SK-N-SH (cell line): ENCODE results near the gene UNKL. TPM values are rescaled to one million over a fixed set of nuclear protein-coding genes. Genes with fewer than 3 reads are reported as not detected.

ENCODE experiments used
- CTCF ChIA-PET: fragments of 300-600, 350-600 bp; formaldehyde crosslinking; extraction: SDS; loops from one replicate; lab custom pipeline; 2021; lab: Yijun Ruan, JAX
- POLR2A ChIA-PET: fragments of 350-600 bp; sonication (Branson Sonifier 250); formaldehyde crosslinking; extraction: SDS; loops from one replicate; lab custom pipeline; 2020; ENCODE audit warnings: antibody characterized with exemption, inconsistent platforms; lab: Yijun Ruan, JAX
- DNase-seq: peaks from one replicate; pipeline ENCODE4 v3.0.0; 2012
- H2AFZ ChIP-seq: fragments of 200-600 bp; sonication (generic); 2 replicates; pipeline ENCODE4 v1.8.1; 2016; ENCODE audit warnings: antibody characterized with exemption, mild to moderate bottlenecking, low read depth
- H3F3A ChIP-seq: fragments of 200-600 bp; sonication (generic); replicated peaks from 2 replicates; pipeline ENCODE3; 2016; ENCODE audit warnings: antibody characterized with exemption, mild to moderate bottlenecking; ENCODE audit not compliant: insufficient read depth
- H3K27ac ChIP-seq, 2 experiments: fragments of 200-500 bp in 1 of 2; fragments of 200-600 bp in 1 of 2; sonication (Bioruptor generic) in 1 of 2; sonication (generic), shearing (Covaris generic) in 1 of 2; 2 replicates each; pipeline versions ENCODE4 v1.5.1 to v1.6.1; 2014 to 2016; ENCODE audit warnings: low read depth in 2 of 2, inconsistent platforms in 1 of 2, low read length in 1 of 2, mild to moderate bottlenecking in 1 of 2, mixed read lengths in 1 of 2
- H3K27me3 ChIP-seq: fragments of 200-600 bp; sonication (generic), shearing (Covaris generic); 2 replicates; pipeline ENCODE4 v1.6.1; 2016; ENCODE audit warnings: mixed run types; ENCODE audit not compliant: insufficient read depth
- H3K36me3 ChIP-seq, 2 experiments: fragments of 200-500 bp in 1 of 2; fragments of 200-600 bp in 1 of 2; sonication (Bioruptor generic) in 1 of 2; sonication (generic) in 1 of 2; replicated peaks in 1 of 2; 2 replicates each; pipeline versions ENCODE3 to v1.5.1; 2014 to 2016; ENCODE audit warnings: low read length in 1 of 2, mild to moderate bottlenecking in 1 of 2; ENCODE audit not compliant: insufficient read depth in 2 of 2, control insufficient read depth in 1 of 2
- H3K4me1 ChIP-seq, 2 experiments: fragments of 200-500 bp in 1 of 2; fragments of 200-600 bp in 1 of 2; sonication (Bioruptor generic) in 1 of 2; sonication (generic), shearing (Covaris generic) in 1 of 2; 2 replicates each; pipeline versions ENCODE4 v1.5.1 to v1.6.1; 2014 to 2016; ENCODE audit warnings: low read depth in 1 of 2, low read length in 1 of 2, mixed run types in 1 of 2; ENCODE audit not compliant: insufficient read depth in 2 of 2, control insufficient read depth in 1 of 2
- H3K4me2 ChIP-seq: fragments of 200-600 bp; sonication (generic), shearing (Covaris generic); 2 replicates; pipeline ENCODE4 v1.6.1; 2017; ENCODE audit warnings: mixed run types
- H3K4me3 ChIP-seq, 2 experiments: fragments of 200-500 bp in 1 of 2; fragments of 200-600 bp in 1 of 2; sonication (Bioruptor generic) in 1 of 2; sonication (generic), shearing (Covaris generic) in 1 of 2; 2 replicates each; pipeline versions ENCODE4 v1.5.1 to v1.8.1; 2014 to 2016; ENCODE audit warnings: low read depth in 2 of 2, inconsistent platforms in 1 of 2, low read length in 1 of 2, mild to moderate bottlenecking in 1 of 2, mixed read lengths in 1 of 2, moderate library complexity in 1 of 2
- H3K79me2 ChIP-seq: fragments of 200-600 bp; sonication (generic); 2 replicates; pipeline ENCODE4 v1.8.1; 2017; ENCODE audit warnings: mild to moderate bottlenecking; ENCODE audit not compliant: insufficient read depth
- H3K9ac ChIP-seq: fragments of 200-600 bp; sonication (generic); 2 replicates; pipeline ENCODE4 v1.6.1; 2017; ENCODE audit warnings: mixed run types
- H3K9me2 ChIP-seq: fragments of 200-600 bp; sonication (generic); 2 replicates; pipeline ENCODE4 v1.6.1; 2017; ENCODE audit warnings: mixed run types
- H3K9me3 ChIP-seq: fragments of 200-600 bp; sonication (generic); 2 replicates; pipeline ENCODE4 v1.6.1; 2017; ENCODE audit warnings: mixed run types, mild to moderate bottlenecking, moderate library complexity
- H4K20me1 ChIP-seq: fragments of 200-600 bp; sonication (generic); 2 replicates; pipeline ENCODE4 v1.6.1; 2017; ENCODE audit warnings: mild to moderate bottlenecking, mixed run types; ENCODE audit not compliant: insufficient read depth
- CHD2 ChIP-seq: fragments of 150-350 bp; IDR thresholded peaks from 2 replicates; pipeline ENCODE4 v1.6.1; 2018; ENCODE audit warnings: low read length; ENCODE audit not compliant: partially characterized antibody
- ELF1 ChIP-seq: IDR thresholded peaks from 2 replicates; pipeline ENCODE4 v1.4.0; 2012
- EZH2phosphoT487 ChIP-seq: fragments of 200-600 bp; sonication (generic); IDR thresholded peaks from 2 replicates; pipeline ENCODE4 v1.6.1; 2017; ENCODE audit warnings: low read depth, mixed run types, mild to moderate bottlenecking, antibody characterized with exemption, moderate library complexity, borderline replicate concordance
- FOSL2 ChIP-seq: IDR thresholded peaks from 2 replicates; pipeline ENCODE4 v1.4.0; 2012; ENCODE audit warnings: low read depth, mild to moderate bottlenecking, moderate library complexity, borderline replicate concordance
- FOXJ3 ChIP-seq: sonication (generic); formaldehyde crosslinking; IDR thresholded peaks from 2 replicates; pipeline ENCODE4 v1.5.1; 2020; ENCODE audit warnings: mild to moderate bottlenecking, missing genetic modification reagents
- MXI1 ChIP-seq: IDR thresholded peaks from 2 replicates; pipeline ENCODE4 v1.6.1; 2012; ENCODE audit warnings: mild to moderate bottlenecking, low read depth, low read length, improper control_type of control experiment
- NRF1 ChIP-seq: IDR thresholded peaks from 2 replicates; pipeline ENCODE4 v1.6.1; 2012; ENCODE audit warnings: low read depth, mild to moderate bottlenecking, low read length
- RFX5 ChIP-seq: IDR thresholded peaks from 2 replicates; pipeline ENCODE4 v1.6.1; 2012; ENCODE audit warnings: mild to moderate bottlenecking, improper control_type of control experiment, low read length
- RXRA ChIP-seq: IDR thresholded peaks from 2 replicates; pipeline ENCODE4 v1.4.0; 2012; ENCODE audit warnings: low read depth, mild to moderate bottlenecking, borderline replicate concordance
- SMC3 ChIP-seq: IDR thresholded peaks from 2 replicates; pipeline ENCODE4 v1.6.1; 2012; ENCODE audit warnings: low read depth, low read length, improper control_type of control experiment
- TAF1 ChIP-seq: IDR thresholded peaks from 2 replicates; pipeline ENCODE4 v1.6.1; 2012; ENCODE audit warnings: low read depth, mild to moderate bottlenecking, low read length, moderate library complexity, borderline replicate concordance
- TCF12 ChIP-seq: IDR thresholded peaks from 2 replicates; pipeline ENCODE4 v1.4.0; 2012
- USF1 ChIP-seq: IDR thresholded peaks from 2 replicates; pipeline ENCODE4 v1.4.0; 2012; ENCODE audit warnings: low read depth, borderline replicate concordance
- WGBS: methylation state at CpG from one replicate; pipeline ENCODE4 v1.1.6; 2017; ENCODE audit warnings: low lambda C conversion rate; 5-methylcytosine and 5-hydroxymethylcytosine counted together
- polyA plus RNA-seq, 3 experiments: library from polyadenylated mRNA; depleted of rRNA; stranded (reverse); fragments of >200 nt; gene quantifications; 2 replicates each; pipeline ENCODE4 v1.2.3, GENCODE V29; 2012
- TF ChIP-seq, protein P1 (sequence below): IDR thresholded peaks from 2 replicates; pipeline ENCODE4; 2012
- TF ChIP-seq, protein P2 (sequence below): fragments of 150-350 bp; IDR thresholded peaks from 2 replicates; pipeline ENCODE4 v1.6.1; 2016; ENCODE audit warnings: mild to moderate bottlenecking, low read depth, low read length
- TF ChIP-seq, protein P3 (sequence below): IDR thresholded peaks from 2 replicates; pipeline ENCODE4 v1.4.0; 2012; ENCODE audit warnings: low read depth
- TF ChIP-seq, protein P4 (sequence below): fragments of 150-350 bp; IDR thresholded peaks from 2 replicates; pipeline ENCODE4 v1.6.1; 2017; ENCODE audit warnings: antibody characterized with exemption, low read length, low read depth, borderline replicate concordance

UNKL gene
- polyA plus RNA-seq, 1 of the 3 experiments (the other 2 are of a cell fraction), result 16.4 TPM

- TF ChIP-seq RFX5, result no peak
Observed at GRCh38 chr16:1315081-1316032, 99.1 kb downstream of the UNKL start (continued).

DNA sequence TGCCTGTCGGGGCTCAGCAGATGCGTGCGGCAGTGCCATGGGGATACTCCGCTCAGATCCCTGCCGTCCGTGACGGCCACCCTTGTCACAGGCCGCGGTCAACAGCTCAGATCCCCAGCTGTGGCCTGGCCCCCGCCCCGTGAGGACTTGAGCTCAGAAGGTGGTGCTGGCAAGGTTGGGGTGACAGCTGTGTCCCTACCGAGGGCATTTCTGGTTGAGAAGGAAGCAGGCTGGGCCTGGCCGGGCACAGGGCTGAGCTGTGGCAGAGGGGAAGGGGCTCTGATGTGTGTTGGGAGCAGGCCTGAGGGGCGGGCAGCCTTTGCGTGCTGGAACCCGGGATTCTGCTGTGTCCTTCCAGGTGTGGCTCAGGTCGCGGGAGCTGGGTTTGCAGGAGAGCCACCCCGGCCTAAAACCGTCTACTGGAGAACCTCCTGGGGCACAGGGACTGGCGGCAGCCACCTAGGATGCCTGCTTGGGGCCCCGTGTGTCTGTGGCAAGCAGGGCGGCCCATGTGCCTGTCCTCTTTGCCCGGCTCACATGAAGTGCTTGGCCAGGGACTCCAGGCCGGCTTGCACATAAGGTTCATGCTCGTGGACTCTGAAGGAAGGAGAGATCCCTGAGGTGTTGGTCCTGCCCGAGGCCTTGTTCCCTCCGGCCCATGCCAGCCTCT, 100.0 kb downstream of the UNKL start:
- CTCF ChIA-PET, result interaction anchor here (0.6 kb wide), 1 partner anchor 17 kb away, joined by 3 read pairs; no protein-coding TSS in a partner anchor
- Histone ChIP-seq H3K4me1 (peaks cover 10 to 25% of the 10 kb centered on the region in 2 experiments; a peak in 2 of 4 replicates), H3K79me2 (peaks cover 95% of the 10 kb centered on the region), H3F3A (no peaks in the 10 kb centered on the region), H3K36me3 (peaks cover 25 to 69% of the 10 kb centered on the region in 2 experiments), H2AFZ (no peak overlapping the region), H3K27ac (no peak overlapping the region), H4K20me1 (peaks cover 96% of the 10 kb centered on the region), H3K9ac (no peak overlapping the region), H3K4me3 (no peak overlapping the region), H3K4me2 (no peak overlapping the region), H3K9me3 (no peaks in the 10 kb centered on the region), H3K9me2 (no peaks in the 10 kb centered on the region), H3K27me3 (no peaks in the 10 kb centered on the region)
- TF ChIP-seq RXRA, result no peak
- no peak for TF ChIP-seq EZH2phosphoT487
- TF ChIP-seq TCF12, result no peak
- TF ChIP-seq, protein P1, sequence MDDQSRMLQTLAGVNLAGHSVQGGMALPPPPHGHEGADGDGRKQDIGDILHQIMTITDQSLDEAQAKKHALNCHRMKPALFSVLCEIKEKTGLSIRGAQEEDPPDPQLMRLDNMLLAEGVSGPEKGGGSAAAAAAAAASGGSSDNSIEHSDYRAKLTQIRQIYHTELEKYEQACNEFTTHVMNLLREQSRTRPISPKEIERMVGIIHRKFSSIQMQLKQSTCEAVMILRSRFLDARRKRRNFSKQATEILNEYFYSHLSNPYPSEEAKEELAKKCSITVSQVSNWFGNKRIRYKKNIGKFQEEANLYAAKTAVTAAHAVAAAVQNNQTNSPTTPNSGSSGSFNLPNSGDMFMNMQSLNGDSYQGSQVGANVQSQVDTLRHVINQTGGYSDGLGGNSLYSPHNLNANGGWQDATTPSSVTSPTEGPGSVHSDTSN, result no peak
- TF ChIP-seq, protein P2, sequence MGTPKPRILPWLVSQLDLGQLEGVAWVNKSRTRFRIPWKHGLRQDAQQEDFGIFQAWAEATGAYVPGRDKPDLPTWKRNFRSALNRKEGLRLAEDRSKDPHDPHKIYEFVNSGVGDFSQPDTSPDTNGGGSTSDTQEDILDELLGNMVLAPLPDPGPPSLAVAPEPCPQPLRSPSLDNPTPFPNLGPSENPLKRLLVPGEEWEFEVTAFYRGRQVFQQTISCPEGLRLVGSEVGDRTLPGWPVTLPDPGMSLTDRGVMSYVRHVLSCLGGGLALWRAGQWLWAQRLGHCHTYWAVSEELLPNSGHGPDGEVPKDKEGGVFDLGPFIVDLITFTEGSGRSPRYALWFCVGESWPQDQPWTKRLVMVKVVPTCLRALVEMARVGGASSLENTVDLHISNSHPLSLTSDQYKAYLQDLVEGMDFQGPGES, result no peak
- no peak for TF ChIP-seq FOSL2
- POLR2A ChIA-PET, result interaction anchor here (1.4 kb wide), 1 partner anchor 18 kb away, joined by 4 read pairs; no protein-coding TSS in a partner anchor
- no peak for DNase-seq
- WGBS, result 97% methylated on average over 7 of the region's 28 CpGs

- H3K36me3 ChIP-seq, result peaks cover 21 to 62% of the 10 kb centered on the region in 2 experiments
- H3K27me3 ChIP-seq, result no peaks in the 10 kb centered on the region
- H2AFZ ChIP-seq, result no peak overlapping the region
- no peak overlapping the region for H3K4me3 ChIP-seq
- POLR2A ChIA-PET, result interaction anchor here (1.4 kb wide), 1 partner anchor 18 kb away, joined by 4 read pairs; no protein-coding TSS in a partner anchor
- TF ChIP-seq CHD2 (no peak), NRF1 (no peak), USF1 (no peak), ELF1 (no peak), SMC3 (no peak), FOXJ3 (CRISPR knock-in tag) (no peak), MXI1 (no peak), TAF1 (no peak)
- TF ChIP-seq, protein P3, sequence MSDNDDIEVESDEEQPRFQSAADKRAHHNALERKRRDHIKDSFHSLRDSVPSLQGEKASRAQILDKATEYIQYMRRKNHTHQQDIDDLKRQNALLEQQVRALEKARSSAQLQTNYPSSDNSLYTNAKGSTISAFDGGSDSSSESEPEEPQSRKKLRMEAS, result no peak
- TF ChIP-seq, protein P4, sequence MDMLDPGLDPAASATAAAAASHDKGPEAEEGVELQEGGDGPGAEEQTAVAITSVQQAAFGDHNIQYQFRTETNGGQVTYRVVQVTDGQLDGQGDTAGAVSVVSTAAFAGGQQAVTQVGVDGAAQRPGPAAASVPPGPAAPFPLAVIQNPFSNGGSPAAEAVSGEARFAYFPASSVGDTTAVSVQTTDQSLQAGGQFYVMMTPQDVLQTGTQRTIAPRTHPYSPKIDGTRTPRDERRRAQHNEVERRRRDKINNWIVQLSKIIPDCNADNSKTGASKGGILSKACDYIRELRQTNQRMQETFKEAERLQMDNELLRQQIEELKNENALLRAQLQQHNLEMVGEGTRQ, result no peak
- no peak overlapping the region for H3K27ac ChIP-seq
- no peaks in the 10 kb centered on the region for H3F3A ChIP-seq
- peaks cover 10 to 25% of the 10 kb centered on the region in 2 experiments; a peak in 2 of 4 replicates for H3K4me1 ChIP-seq
- no peak overlapping the region for H3K4me2 ChIP-seq
- H3K9me2 ChIP-seq, result no peaks in the 10 kb centered on the region
- 95% methylated on average over 29 of the region's 38 CpGs for WGBS
- H3K9me3 ChIP-seq, result no peaks in the 10 kb centered on the region
- no peak overlapping the region for H3K9ac ChIP-seq
- H4K20me1 ChIP-seq, result peaks cover 89% of the 10 kb centered on the region
- CTCF ChIA-PET, result no interaction called here
- DNase-seq, result no peak
- H3K79me2 ChIP-seq, result peaks cover 90% of the 10 kb centered on the region
Observed at GRCh38 chr16:1313721-1314369, 100.7 kb downstream of the UNKL start.
